CD4-positive, alpha-beta memory T cell (primary cell): Measurements from ENCODE around the gene CFH. TPM values are rescaled to one million over a fixed set of nuclear protein-coding genes. Genes with fewer than 3 reads are reported as not detected.
"Not testable (repeated sequence)": the region's sequence is repeated elsewhere in the genome, so short reads cannot be mapped to it uniquely, and the experiment has no call there.

Experiments used
- CTCF ChIA-PET: fragments of 350-600 bp; sonication (Branson Sonifier 250); formaldehyde crosslinking; loops from one replicate; lab custom pipeline; 2021; ENCODE audit warnings: inconsistent platforms; ENCODE audit not compliant: partially characterized antibody; lab: Charles Lee
- POLR2A ChIA-PET: fragments of 350-600 bp; sonication (Branson Sonifier 250); formaldehyde crosslinking; loops from one replicate; lab custom pipeline; 2021; ENCODE audit not compliant: partially characterized antibody; lab: Charles Lee
- DNase-seq, 5 donors: peaks; one replicate each; pipeline versions ENCODE4 v3.0.0 to v3.0.0-alpha.2; 2020 to 2022; ENCODE audit warnings: mixed read lengths in 1 of 5
- H3K27ac ChIP-seq: one replicate; pipeline ENCODE4 v1.7.0; 2013; ENCODE audit warnings: low read depth, low read length
- H3K27me3 ChIP-seq: 2 replicates; pipeline ENCODE4 v1.7.0; 2013; ENCODE audit warnings: mild to moderate bottlenecking, low read length, moderate library complexity; ENCODE audit not compliant: insufficient read depth
- H3K36me3 ChIP-seq: 2 replicates; pipeline ENCODE4 v1.7.0; 2013; ENCODE audit warnings: mild to moderate bottlenecking, low read length, moderate library complexity; ENCODE audit not compliant: insufficient read depth
- H3K4me1 ChIP-seq: 2 replicates; pipeline ENCODE4 v1.7.0; 2013; ENCODE audit warnings: mild to moderate bottlenecking, low read length, moderate library complexity; ENCODE audit not compliant: insufficient read depth
- H3K4me3 ChIP-seq, 2 donors: one replicate each; pipeline ENCODE4 v1.7.0; 2013; ENCODE audit warnings: low read length in 2 of 2, mild to moderate bottlenecking in 1 of 2
- H3K9me3 ChIP-seq, 2 donors: one replicate each; pipeline ENCODE4 v1.7.0; 2013; ENCODE audit warnings: low read length in 2 of 2, control low read depth in 1 of 2; ENCODE audit not compliant: control insufficient read depth in 1 of 2
- H3K27ac Mint-ChIP-seq, 7 donors: one replicate each; pipeline ENCODE4 v1.8.0; 2020 to 2021; ENCODE audit warnings: mixed read lengths in 7 of 7, mild to moderate bottlenecking in 6 of 7, inconsistent platforms in 3 of 7, moderate library complexity in 3 of 7
- H3K27me3 Mint-ChIP-seq, 2 donors: one replicate each; pipeline ENCODE4 v1.8.0; 2020 to 2021; ENCODE audit warnings: mixed read lengths in 2 of 2
- H3K36me3 Mint-ChIP-seq, 2 donors: one replicate each; pipeline ENCODE4 v1.8.0; 2020 to 2021; ENCODE audit warnings: mixed read lengths in 2 of 2, inconsistent platforms in 1 of 2, mild to moderate bottlenecking in 1 of 2
- H3K4me1 Mint-ChIP-seq, 4 donors: one replicate each; pipeline ENCODE4 v1.8.0; 2020 to 2021; ENCODE audit warnings: mixed read lengths in 4 of 4, mild to moderate bottlenecking in 1 of 4
- H3K4me3 Mint-ChIP-seq, 8 donors: one replicate each; pipeline ENCODE4 v1.8.0; 2020 to 2021; ENCODE audit warnings: mixed read lengths in 8 of 8, mild to moderate bottlenecking in 7 of 8, moderate library complexity in 6 of 8, inconsistent platforms in 3 of 8
- H3K9me3 Mint-ChIP-seq, 8 donors: one replicate each; pipeline ENCODE4 v1.8.0; 2020 to 2021; ENCODE audit warnings: mixed read lengths in 8 of 8, mild to moderate bottlenecking in 5 of 8, inconsistent platforms in 3 of 8, moderate library complexity in 1 of 8
- intact Hi-C: fragments of 100-400 bp; cut with micrococcal nuclease; formaldehyde crosslinking; loops from one replicate; pipeline ENCODE4 v1.15.1; 2023
- polyA plus RNA-seq, 2 donors: library from polyadenylated mRNA; unstranded; fragments of 300-500 nt; fragmentation: Illumina TruSeq; gene quantifications; one replicate each; pipeline ENCODE4 v1.2.3, GENCODE V29; 2021
- total RNA-seq, 2 experiments: library from RNA; stranded (reverse); gene quantifications; one replicate each; pipeline ENCODE4 v1.2.3, GENCODE V29; 2021

CFH gene
- total and polyA plus RNA-seq, 4 experiments from 2014 or later = 11.9 to 16.6 (median 13.6) TPM

DNA sequence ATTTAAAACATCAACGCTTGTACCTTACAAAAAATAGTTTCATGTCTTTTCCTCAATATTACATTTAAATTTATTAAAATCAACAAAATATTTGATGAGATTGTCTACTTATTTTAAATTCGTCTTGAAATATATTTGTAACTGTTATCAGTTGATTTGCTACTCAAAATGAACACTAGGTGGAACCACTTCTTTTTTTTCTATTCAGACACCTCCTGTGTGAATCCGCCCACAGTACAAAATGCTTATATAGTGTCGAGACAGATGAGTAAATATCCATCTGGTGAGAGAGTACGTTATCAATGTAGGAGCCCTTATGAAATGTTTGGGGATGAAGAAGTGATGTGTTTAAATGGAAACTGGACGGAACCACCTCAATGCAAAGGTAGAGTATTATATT lies 91.4 kb downstream of the CFH start:
- H3K4me3 ChIP-seq, POLR2A ChIA-PET, H3K27ac Mint-ChIP-seq, H3K9me3 ChIP-seq, H3K36me3 ChIP-seq, H3K27ac ChIP-seq, DNase-seq, H3K27me3 ChIP-seq, CTCF ChIA-PET, H3K4me3 Mint-ChIP-seq, H3K4me1 ChIP-seq, H3K4me1 Mint-ChIP-seq, H3K27me3 Mint-ChIP-seq, intact Hi-C loops: not testable (repeated sequence)
- Mint-ChIP-seq H3K36me3 (peaks cover 9 to 19% of the 10 kb centered on the region in 2 donors), H3K9me3 (peaks cover 2 to 21% (median 11%) of the 10 kb centered on the region in 8 donors)

DNA sequence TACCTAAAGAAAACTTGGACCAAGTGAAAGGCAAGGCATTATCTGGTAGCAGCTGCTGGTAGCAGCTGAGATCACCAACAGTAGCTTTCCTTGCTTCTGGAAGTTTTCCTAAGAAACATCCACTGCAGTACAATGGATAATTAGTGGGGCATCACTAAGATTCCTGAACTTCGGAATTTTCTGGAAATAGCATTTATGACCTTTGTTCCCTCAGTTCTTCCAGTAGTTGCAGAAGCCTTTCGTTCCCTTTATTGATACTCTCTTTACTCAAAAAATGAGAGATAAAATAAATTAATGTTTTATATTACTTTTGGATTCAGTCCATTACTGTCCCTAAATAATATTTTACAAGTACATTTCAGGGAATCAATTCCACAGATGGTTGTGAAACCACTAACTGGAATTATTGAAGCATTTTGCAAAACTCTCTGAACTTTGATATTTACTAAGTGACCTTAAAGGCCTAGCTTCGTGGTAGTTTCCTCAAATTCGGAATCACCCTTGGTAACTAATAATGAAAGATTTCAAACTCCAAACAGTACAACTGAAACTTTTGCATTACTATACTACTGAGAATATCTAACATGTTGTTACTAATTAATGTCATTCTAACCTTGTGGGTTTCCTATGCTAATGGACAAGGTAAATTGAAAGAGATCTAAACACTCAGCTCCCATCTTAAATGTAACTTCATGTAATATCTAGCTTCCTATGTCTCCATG lies 113.3 kb downstream of the CFH start:
- H3K36me3 ChIP-seq, H3K36me3 Mint-ChIP-seq, H3K27ac ChIP-seq, POLR2A ChIA-PET, H3K4me3 ChIP-seq, H3K4me1 Mint-ChIP-seq, H3K9me3 Mint-ChIP-seq, H3K4me1 ChIP-seq, DNase-seq, CTCF ChIA-PET, H3K27ac Mint-ChIP-seq, H3K9me3 ChIP-seq, H3K4me3 Mint-ChIP-seq, intact Hi-C loops, H3K27me3 Mint-ChIP-seq, H3K27me3 ChIP-seq: not testable (repeated sequence)

DNA sequence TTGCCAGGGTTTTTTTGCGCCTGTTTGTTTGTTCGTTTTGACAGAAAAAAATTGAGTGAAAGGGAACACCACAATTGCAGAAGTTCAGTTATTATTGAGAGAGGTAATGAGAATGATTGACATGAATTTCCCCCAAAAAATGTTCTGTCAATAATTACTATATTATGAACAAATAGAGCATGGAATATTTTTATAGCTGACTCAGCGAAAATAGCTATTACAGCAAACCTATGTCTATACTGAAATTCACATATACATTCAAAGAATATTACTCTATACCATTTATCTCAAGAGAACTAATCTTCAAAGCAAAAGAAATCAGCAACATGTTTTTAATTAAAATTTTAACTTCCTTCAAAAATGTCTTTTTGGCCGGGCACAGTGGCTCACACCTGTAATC lies 118.0 kb downstream of the CFH start:
- H3K9me3 Mint-ChIP-seq, POLR2A ChIA-PET, H3K27ac Mint-ChIP-seq, H3K4me3 Mint-ChIP-seq, H3K27ac ChIP-seq, DNase-seq, H3K9me3 ChIP-seq, H3K27me3 ChIP-seq, H3K4me3 ChIP-seq, H3K4me1 ChIP-seq, H3K36me3 ChIP-seq, CTCF ChIA-PET, H3K27me3 Mint-ChIP-seq, H3K4me1 Mint-ChIP-seq, H3K36me3 Mint-ChIP-seq, intact Hi-C loops: not testable (repeated sequence)

DNA sequence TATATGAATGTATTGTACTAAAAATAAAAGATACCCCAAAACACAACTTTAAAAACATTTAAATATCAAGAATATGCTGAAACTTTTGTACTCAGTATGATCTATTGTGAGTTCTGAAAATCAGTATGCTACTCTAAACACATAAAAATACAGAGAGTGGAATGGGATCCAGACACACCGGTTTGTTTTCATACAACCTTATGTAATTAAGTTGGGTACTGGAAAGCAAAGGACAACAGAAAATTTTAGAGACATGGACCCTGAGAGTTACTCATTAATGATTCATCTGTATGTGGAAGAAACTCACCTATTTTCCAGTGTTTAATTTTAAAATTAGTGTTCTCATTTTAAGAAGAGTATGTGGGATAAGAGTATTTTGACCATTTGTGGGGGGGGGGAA lies 121.9 kb downstream of the CFH start:
- Histone ChIP-seq H3K4me1 (no peaks in the 10 kb centered on the region), H3K36me3 (no peaks in the 10 kb centered on the region), H3K27me3 (no peaks in the 10 kb centered on the region), H3K4me3 (no peak overlapping the region), H3K27ac (no peak overlapping the region), H3K9me3 (no peaks in the 10 kb centered on the region)
- Mint-ChIP-seq H3K4me1 (no peaks in the 10 kb centered on the region), H3K36me3 (no peaks in the 10 kb centered on the region), H3K9me3 (no peaks in the 10 kb centered on the region), H3K27me3 (no peaks in the 10 kb centered on the region), H3K4me3 (no peak overlapping the region), H3K27ac (no peak overlapping the region)
- intact Hi-C loops = no loop called here
- ChIA-PET CTCF (no interaction called here), POLR2A (no interaction called here)
- no peak for DNase-seq

DNA sequence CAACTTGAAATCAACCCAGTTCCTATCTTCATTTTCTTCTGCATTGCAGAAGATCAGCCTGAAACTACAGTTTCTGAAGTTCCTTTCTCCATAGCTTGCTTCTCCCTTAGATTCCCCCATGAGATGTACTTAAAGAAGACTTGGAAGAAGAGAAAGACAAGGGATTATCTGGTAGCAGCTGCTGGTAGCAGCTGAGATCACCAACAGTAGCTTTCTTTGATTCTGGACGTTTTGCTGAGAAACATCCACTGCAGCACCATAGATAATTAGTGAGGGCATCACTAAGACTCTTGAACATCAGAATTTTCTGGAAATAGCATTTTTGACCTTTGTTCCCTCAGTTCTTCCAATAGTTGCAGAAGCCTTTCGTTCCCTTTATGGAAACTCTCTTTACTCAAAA lies 122.3 kb downstream of the CFH start:
- Mint-ChIP-seq H3K4me1 (no peaks in the 10 kb centered on the region), H3K27me3 (no peaks in the 10 kb centered on the region), H3K36me3 (no peaks in the 10 kb centered on the region), H3K9me3 (no peaks in the 10 kb centered on the region), H3K27ac (no peak overlapping the region), H3K4me3 (no peak overlapping the region)
- Histone ChIP-seq H3K27me3 (no peaks in the 10 kb centered on the region), H3K9me3 (no peaks in the 10 kb centered on the region), H3K36me3 (no peaks in the 10 kb centered on the region), H3K4me1 (no peaks in the 10 kb centered on the region), H3K27ac (no peak overlapping the region), H3K4me3 (no peak overlapping the region)
- intact Hi-C loops = no loop called here
- DNase-seq = no peak
- CTCF ChIA-PET = no interaction called here
- POLR2A ChIA-PET = no interaction called here

DNA sequence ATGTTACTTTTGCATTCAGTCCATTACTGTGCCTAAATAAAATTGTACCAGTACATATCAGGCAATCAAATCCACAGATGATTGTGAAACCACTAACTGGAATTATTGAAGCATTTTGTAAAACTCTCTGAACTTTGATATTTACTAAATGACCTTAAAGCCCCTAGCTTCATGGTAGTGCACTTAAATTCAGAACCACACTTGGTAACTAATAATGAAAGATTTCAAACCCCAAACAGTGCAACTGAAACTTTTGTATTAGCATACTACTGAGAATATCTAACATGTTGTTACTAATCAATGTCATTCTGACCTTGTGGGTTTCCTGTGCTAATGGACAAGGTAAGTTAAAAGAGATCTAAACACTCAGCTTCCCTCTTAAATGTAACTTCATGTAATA lies 122.8 kb downstream of the CFH start, which contains the start of gene CFHR3:
TSS of gene CFHR3 (plus strand) at position 238 of the 400 bp plus-strand sequence. CDS start at position 285, 47 bp downstream.
- no peaks in the 10 kb centered on the region for H3K36me3 Mint-ChIP-seq
- CTCF ChIA-PET = no interaction called here
- H3K4me3 ChIP-seq = no peak within 1 kb of the TSS
- H3K4me3 Mint-ChIP-seq = no peak within 1 kb of the TSS
- H3K36me3 ChIP-seq = no peaks in the 10 kb centered on the region
- no peak within 1 kb of the TSS for H3K27ac Mint-ChIP-seq
- H3K27me3 ChIP-seq = no peaks in the 10 kb centered on the region
- no peaks in the 10 kb centered on the region for H3K4me1 ChIP-seq
- no peaks in the 10 kb centered on the region for H3K27me3 Mint-ChIP-seq
- POLR2A ChIA-PET = no interaction called here
- H3K27ac ChIP-seq = no peak within 1 kb of the TSS
- no peak for DNase-seq
- H3K9me3 Mint-ChIP-seq = no peaks in the 10 kb centered on the region
- no peaks in the 10 kb centered on the region for H3K9me3 ChIP-seq
- intact Hi-C loops = no loop called here
- H3K4me1 Mint-ChIP-seq = no peaks in the 10 kb centered on the region

DNA sequence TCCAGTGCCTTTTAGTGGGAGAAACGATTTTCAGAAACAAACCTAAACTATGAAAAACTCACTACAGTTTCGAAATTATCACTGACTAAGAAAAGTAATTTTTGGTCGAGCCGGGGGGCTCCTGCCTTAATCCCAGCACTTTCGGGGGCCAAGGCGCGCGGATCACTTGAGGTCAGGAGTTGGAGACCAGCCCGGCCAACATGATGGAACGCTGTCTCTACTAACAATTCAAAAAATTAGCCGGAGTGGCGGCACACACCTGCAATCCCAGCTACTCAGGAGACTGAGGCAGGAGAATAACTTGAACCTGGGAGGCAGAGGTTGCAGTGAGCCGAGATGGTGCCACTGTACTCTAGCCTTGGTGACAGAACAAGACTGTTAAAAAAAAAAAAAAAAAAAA lies 125.8 kb downstream of the CFH start:
- Mint-ChIP-seq H3K4me1 (no peaks in the 10 kb centered on the region), H3K27me3 (no peaks in the 10 kb centered on the region), H3K4me3 (no peak overlapping the region), H3K36me3 (no peaks in the 10 kb centered on the region), H3K9me3 (peaks cover 0 to 3% (median 0%) of the 10 kb centered on the region in 8 donors), H3K27ac (no peak overlapping the region)
- H3K36me3 ChIP-seq = no peaks in the 10 kb centered on the region
- no peak overlapping the region for H3K27ac ChIP-seq
- ChIA-PET CTCF (no interaction called here), POLR2A (no interaction called here)
- intact Hi-C loops = no loop called here
- H3K4me1 ChIP-seq = no peaks in the 10 kb centered on the region
- no peak overlapping the region for H3K4me3 ChIP-seq
- H3K9me3 ChIP-seq = no peaks in the 10 kb centered on the region
- DNase-seq = no peak
- no peaks in the 10 kb centered on the region for H3K27me3 ChIP-seq
